B cell (primary cell): Measurements from ENCODE around the gene PLEKHG4B. TPM values are rescaled to one million over a fixed set of nuclear protein-coding genes. Genes with fewer than 3 reads are reported as not detected.

ENCODE experiments used
- ATAC-seq: fragments of 200-7000 bp; cut with Tn5 transposase; one replicate; pipeline ENCODE4 v1.10.0; 2021; ENCODE audit warnings: low read depth, mild to moderate bottlenecking, moderate number of reproducible peaks, moderate library complexity
- CTCF ChIA-PET: fragments of 350-600 bp; sonication (Branson Sonifier 250); formaldehyde crosslinking; loops from one replicate; lab custom pipeline; 2021; ENCODE audit warnings: antibody characterized with exemption, inconsistent platforms; lab: Charles Lee
- POLR2A ChIA-PET: fragments of 350-600 bp; sonication (Branson Sonifier 250); formaldehyde crosslinking; loops from one replicate; lab custom pipeline; 2021; ENCODE audit warnings: antibody characterized with exemption; lab: Charles Lee
- DNase-seq: peaks from one replicate; pipeline ENCODE4 v3.0.0; 2013
- H2AFZ ChIP-seq: 2 replicates; pipeline ENCODE4 v1.6.1; 2012; ENCODE audit warnings: mild to moderate bottlenecking, low read depth, low read length; ENCODE audit not compliant: insufficient read depth, poor library complexity, severe bottlenecking
- H3K27ac ChIP-seq, 2 donors: 1 replicate in 1 of 2; 2 replicates in 1 of 2; pipeline ENCODE4 v1.5.1; 2012 to 2013; ENCODE audit warnings: low read length in 2 of 2, mild to moderate bottlenecking in 2 of 2, moderate library complexity in 1 of 2
- H3K27me3 ChIP-seq, 4 experiments: fragments of 200-600 bp in 1 of 4; sonication (generic) in 1 of 4; replicated peaks in 1 of 4; 1 replicate in 2 of 4; 2 replicates in 2 of 4; pipeline versions ENCODE4 v1.6.1 to v1.7.0; 2013 to 2016; ENCODE audit warnings: low read length in 3 of 4, mild to moderate bottlenecking in 2 of 4, mixed read lengths in 1 of 4, moderate library complexity in 1 of 4; ENCODE audit not compliant: insufficient read depth in 4 of 4, control insufficient read depth in 3 of 4; ENCODE audit errors: control extremely low read depth in 1 of 4
- H3K36me3 ChIP-seq, 2 experiments: replicated peaks in 1 of 2; 1 replicate in 1 of 2; 2 replicates in 1 of 2; pipeline versions ENCODE4 v1.6.1 to v1.7.1; 2013; ENCODE audit warnings: low read length in 1 of 2; ENCODE audit not compliant: insufficient read depth in 2 of 2, control insufficient read depth in 1 of 2; ENCODE audit errors: control extremely low read depth in 1 of 2, extremely low read depth in 1 of 2
- H3K4me1 ChIP-seq, 2 donors: fragments of 200-600 bp in 1 of 2; sonication (generic) in 1 of 2; 1 replicate in 1 of 2; 2 replicates in 1 of 2; pipeline versions ENCODE4 v1.5.1 to v1.6.1; 2013 to 2017; ENCODE audit warnings: low read length in 2 of 2; ENCODE audit not compliant: control insufficient read depth in 2 of 2, insufficient read depth in 2 of 2
- H3K4me2 ChIP-seq: replicated peaks from 2 replicates; pipeline ENCODE3; 2012; ENCODE audit warnings: mild to moderate bottlenecking, low read depth, low read length; ENCODE audit not compliant: poor library complexity, severe bottlenecking
- H3K4me3 ChIP-seq, 5 experiments: fragments of 200-600 bp in 1 of 5; sonication (generic) in 1 of 5; 1 replicate in 3 of 5; 2 replicates in 2 of 5; pipeline versions ENCODE4 v1.5.1 to v1.7.0; 2011 to 2016; ENCODE audit warnings: low read length in 4 of 5, mild to moderate bottlenecking in 4 of 5, low read depth in 2 of 5, control low read depth in 1 of 5, moderate library complexity in 1 of 5; ENCODE audit not compliant: insufficient read depth in 1 of 5; ENCODE audit errors: control extremely low read depth in 1 of 5, extremely low read depth in 1 of 5
- H3K79me2 ChIP-seq: fragments of 200-600 bp; sonication (generic); one replicate; pipeline ENCODE4 v1.6.0; 2016; ENCODE audit warnings: low read length; ENCODE audit not compliant: control insufficient read depth, insufficient read depth
- H3K9ac ChIP-seq: fragments of 200-600 bp; sonication (generic); 2 replicates; pipeline ENCODE4 v1.6.1; 2017; ENCODE audit warnings: mild to moderate bottlenecking, low read length, moderate library complexity
- H3K9me3 ChIP-seq, 3 donors: one replicate each; pipeline versions ENCODE4 v1.6.1 to v1.7.1; 2013; ENCODE audit warnings: low read length in 2 of 3; ENCODE audit not compliant: control insufficient read depth in 2 of 3, insufficient read depth in 1 of 3; ENCODE audit errors: control extremely low read depth in 1 of 3
- H4K20me1 ChIP-seq: 2 replicates; pipeline ENCODE4 v1.6.0; 2012; ENCODE audit warnings: mild to moderate bottlenecking, low read length; ENCODE audit not compliant: insufficient read depth, control insufficient read depth, poor library complexity, severe bottlenecking
- H3K27ac Mint-ChIP-seq: one replicate; pipeline ENCODE4 v1.8.0; 2021; ENCODE audit warnings: mixed read lengths
- H3K27me3 Mint-ChIP-seq: one replicate; pipeline ENCODE4 v1.8.0; 2021; ENCODE audit warnings: mixed read lengths
- H3K4me1 Mint-ChIP-seq: one replicate; pipeline ENCODE4 v1.8.0; 2021; ENCODE audit warnings: mixed read lengths
- H3K4me3 Mint-ChIP-seq: one replicate; pipeline ENCODE4 v1.8.0; 2021; ENCODE audit warnings: mixed read lengths
- H3K9me3 Mint-ChIP-seq: one replicate; pipeline ENCODE4 v1.8.0; 2022; ENCODE audit warnings: mixed read lengths; ENCODE audit not compliant: insufficient read depth
- WGBS: methylation state at CpG from one replicate; pipeline ENCODE4 v1.1.5; 2013; ENCODE audit warnings: missing lambda C conversion rate; ENCODE audit not compliant: insufficient coverage; 5-methylcytosine and 5-hydroxymethylcytosine counted together
- intact Hi-C: fragments of 100-400 bp; cut with micrococcal nuclease; formaldehyde crosslinking; loops from one replicate; pipeline ENCODE4 v1.10.0; 2022
- polyA minus RNA-seq: library from RNA; depleted of rRNA, polyadenylated mRNA; stranded (reverse); fragments of >200 nt; gene quantifications from 2 replicates; pipeline ENCODE4 v1.2.3, GENCODE V29; 2012
- polyA plus RNA-seq: library from polyadenylated mRNA; depleted of rRNA; stranded (reverse); fragments of >200 nt; gene quantifications from 2 replicates; pipeline ENCODE4 v1.2.3, GENCODE V29; 2012
- total RNA-seq, 2 donors: library from RNA; stranded (reverse); fragments of 120-200 nt in 1 of 2; gene quantifications; 1 replicate in 1 of 2; 2 replicates in 1 of 2; pipeline versions ENCODE4 v1.2.3 to v1.2.4, GENCODE V29; 2013 to 2022
- TF ChIP-seq, protein P1 (sequence below): fragments of 200-600 bp; IDR thresholded peaks from one replicate; pipeline ENCODE4 v1.8.0; 2022; ENCODE audit warnings: antibody characterized with exemption, mild to moderate bottlenecking

PLEKHG4B gene, protein sequence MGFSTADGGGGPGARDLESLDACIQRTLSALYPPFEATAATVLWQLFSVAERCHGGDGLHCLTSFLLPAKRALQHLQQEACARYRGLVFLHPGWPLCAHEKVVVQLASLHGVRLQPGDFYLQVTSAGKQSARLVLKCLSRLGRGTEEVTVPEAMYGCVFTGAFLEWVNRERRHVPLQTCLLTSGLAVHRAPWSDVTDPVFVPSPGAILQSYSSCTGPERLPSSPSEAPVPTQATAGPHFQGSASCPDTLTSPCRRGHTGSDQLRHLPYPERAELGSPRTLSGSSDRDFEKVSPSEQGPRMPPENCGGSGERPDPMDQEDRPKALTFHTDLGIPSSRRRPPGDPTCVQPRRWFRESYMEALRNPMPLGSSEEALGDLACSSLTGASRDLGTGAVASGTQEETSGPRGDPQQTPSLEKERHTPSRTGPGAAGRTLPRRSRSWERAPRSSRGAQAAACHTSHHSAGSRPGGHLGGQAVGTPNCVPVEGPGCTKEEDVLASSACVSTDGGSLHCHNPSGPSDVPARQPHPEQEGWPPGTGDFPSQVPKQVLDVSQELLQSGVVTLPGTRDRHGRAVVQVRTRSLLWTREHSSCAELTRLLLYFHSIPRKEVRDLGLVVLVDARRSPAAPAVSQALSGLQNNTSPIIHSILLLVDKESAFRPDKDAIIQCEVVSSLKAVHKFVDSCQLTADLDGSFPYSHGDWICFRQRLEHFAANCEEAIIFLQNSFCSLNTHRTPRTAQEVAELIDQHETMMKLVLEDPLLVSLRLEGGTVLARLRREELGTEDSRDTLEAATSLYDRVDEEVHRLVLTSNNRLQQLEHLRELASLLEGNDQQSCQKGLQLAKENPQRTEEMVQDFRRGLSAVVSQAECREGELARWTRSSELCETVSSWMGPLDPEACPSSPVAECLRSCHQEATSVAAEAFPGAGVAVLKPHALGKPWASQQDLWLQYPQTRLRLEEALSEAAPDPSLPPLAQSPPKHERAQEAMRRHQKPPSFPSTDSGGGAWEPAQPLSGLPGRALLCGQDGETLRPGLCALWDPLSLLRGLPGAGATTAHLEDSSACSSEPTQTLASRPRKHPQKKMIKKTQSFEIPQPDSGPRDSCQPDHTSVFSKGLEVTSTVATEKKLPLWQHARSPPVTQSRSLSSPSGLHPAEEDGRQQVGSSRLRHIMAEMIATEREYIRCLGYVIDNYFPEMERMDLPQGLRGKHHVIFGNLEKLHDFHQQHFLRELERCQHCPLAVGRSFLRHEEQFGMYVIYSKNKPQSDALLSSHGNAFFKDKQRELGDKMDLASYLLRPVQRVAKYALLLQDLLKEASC (N-terminal part only)
- total RNA-seq (0.10 TPM in 1 of 2 replicates, not detected in the other), polyA plus RNA-seq (0.10 TPM in 1 of 2 replicates, not detected in the other), polyA minus RNA-seq (0.07 TPM in 1 of 2 replicates, not detected in the other)
- 0.05 TPM for total RNA-seq (2013)

DNA sequence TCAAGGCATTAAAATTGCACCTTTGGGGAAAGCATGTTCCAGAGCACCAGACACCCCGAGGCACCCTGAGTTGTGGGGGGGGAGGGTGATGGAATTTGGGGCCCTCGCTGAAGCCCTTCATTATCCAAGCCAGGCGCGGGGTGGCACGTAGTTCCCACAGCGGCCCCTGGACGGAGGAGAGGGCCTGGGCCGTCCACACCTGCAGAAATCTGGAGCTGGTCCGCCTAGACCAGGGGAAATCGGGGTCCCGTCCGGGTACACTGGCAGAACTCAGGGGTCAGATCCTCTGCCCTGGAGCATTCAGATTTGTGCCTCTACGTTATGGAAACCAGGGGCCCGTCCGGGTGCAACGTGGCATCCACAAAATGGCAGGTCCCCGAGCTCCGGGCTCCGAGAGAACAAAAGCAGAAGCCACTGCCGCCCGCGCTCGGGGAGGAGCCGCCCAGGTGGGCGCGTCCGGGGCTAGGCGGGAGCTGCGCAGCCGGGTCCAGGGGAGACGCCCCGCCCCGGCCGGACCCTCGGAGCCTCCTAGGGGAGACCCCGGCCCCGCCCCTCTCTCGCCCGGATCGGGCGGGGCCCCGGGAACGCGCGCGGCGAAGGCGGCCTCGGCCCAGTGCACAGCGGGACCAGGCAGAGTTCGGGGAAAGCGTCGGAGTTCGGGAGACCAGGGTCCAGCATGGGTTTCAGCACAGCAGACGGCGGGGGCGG lies at the start of gene PLEKHG4B:
PLEKHG4B (plus strand) TSS at position 613 of the 708 bp plus-strand sequence; CDS start at position 677, 64 bp downstream.
- intact Hi-C loops: no loop called here

More for the DNA sequence above, at the start of gene PLEKHG4B:
- Mint-ChIP-seq H3K27me3 (peaks cover 56% of the 10 kb centered on the region), H3K27ac (no peak within 1 kb of the TSS), H3K9me3 (no peaks in the 10 kb centered on the region), H3K4me3 (peak within 1 kb of the TSS; percentile 67), H3K4me1 (peaks cover 5% of the 10 kb centered on the region)
- WGBS: 15% methylated on average over 53 of the region's 57 CpGs
- Histone ChIP-seq H3K9me3 (peaks cover 0 to 6% (median 0%) of the 10 kb centered on the region in 3 donors), H3K27ac (no peak within 1 kb of the TSS), H3K9ac (peak within 1 kb of the TSS; percentile 19), H3K36me3 (no peaks in the 10 kb centered on the region), H3K27me3 (peaks cover 0 to 28% (median 12%) of the 10 kb centered on the region in 4 experiments), H3K4me3 (peak within 1 kb of the TSS in 2 of 5 experiments; percentile 18 to 38), H3K79me2 (no peaks in the 10 kb centered on the region), H4K20me1 (no peaks in the 10 kb centered on the region), H3K4me1 (peaks cover 0 to 3% of the 10 kb centered on the region in 2 donors), H3K4me2 (peak within 1 kb of the TSS; percentile 66), H2AFZ (peak within 1 kb of the TSS; percentile 54)
- ATAC-seq (no peak), DNase-seq (peak; percentile 20)
- ChIA-PET CTCF (no interaction called here), POLR2A (no interaction called here)
- TF ChIP-seq, protein P1, sequence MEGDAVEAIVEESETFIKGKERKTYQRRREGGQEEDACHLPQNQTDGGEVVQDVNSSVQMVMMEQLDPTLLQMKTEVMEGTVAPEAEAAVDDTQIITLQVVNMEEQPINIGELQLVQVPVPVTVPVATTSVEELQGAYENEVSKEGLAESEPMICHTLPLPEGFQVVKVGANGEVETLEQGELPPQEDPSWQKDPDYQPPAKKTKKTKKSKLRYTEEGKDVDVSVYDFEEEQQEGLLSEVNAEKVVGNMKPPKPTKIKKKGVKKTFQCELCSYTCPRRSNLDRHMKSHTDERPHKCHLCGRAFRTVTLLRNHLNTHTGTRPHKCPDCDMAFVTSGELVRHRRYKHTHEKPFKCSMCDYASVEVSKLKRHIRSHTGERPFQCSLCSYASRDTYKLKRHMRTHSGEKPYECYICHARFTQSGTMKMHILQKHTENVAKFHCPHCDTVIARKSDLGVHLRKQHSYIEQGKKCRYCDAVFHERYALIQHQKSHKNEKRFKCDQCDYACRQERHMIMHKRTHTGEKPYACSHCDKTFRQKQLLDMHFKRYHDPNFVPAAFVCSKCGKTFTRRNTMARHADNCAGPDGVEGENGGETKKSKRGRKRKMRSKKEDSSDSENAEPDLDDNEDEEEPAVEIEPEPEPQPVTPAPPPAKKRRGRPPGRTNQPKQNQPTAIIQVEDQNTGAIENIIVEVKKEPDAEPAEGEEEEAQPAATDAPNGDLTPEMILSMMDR: no peak
